ENCODE measurements around the gene ADGRF1.
"Not testable (repeated sequence)": the region's sequence is repeated elsewhere in the genome, so short reads cannot be mapped to it uniquely, and the experiment has no call there.

Gene ADGRF1

GRCh38 chr6:47042275-47042791, at the start of gene ADGRF1:
ADGRF1 (minus strand) TSS chr6:47042332; CDS start chr6:47029061, 13,271 bp downstream.
- no peak for DNase-seq (ENCODE audit: low spot score)
- no peaks in the 10 kb centered on the region for H3K36me3 Mint-ChIP-seq (ENCODE audit: low read depth)
- H3K9me3 Mint-ChIP-seq = no peaks in the 10 kb centered on the region
- H3K4me1 Mint-ChIP-seq (ENCODE audit: low read depth) = peaks cover 2% of the 10 kb centered on the region
- H3K4me3 Mint-ChIP-seq = no peak within 1 kb of the TSS
- H3K27ac Mint-ChIP-seq = no peak within 1 kb of the TSS
- peaks cover 7% of the 10 kb centered on the region for H3K27me3 Mint-ChIP-seq (ENCODE audit: low read depth)

DNA sequence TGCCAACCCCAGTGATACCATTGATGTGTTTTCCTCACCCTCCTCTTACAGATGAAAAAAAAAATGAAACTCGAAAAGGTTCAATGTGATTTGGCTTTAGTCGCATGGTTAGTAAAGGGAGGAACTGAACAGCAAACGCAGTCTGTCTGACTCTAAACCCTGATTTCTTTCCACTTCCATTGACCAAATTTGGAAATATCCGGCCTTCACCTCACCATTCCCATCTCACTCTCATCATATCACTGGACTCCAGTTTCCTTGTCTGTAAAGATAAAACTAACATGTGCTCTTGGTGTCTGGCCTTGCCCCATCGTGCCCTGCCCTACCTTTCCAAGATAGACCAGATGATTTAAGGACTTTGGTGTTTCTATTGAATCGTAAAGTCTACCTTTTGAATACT, 48.7 kb upstream of the ADGRF1 start:
- Mint-ChIP-seq H3K4me3 (no peak overlapping the region), H3K36me3 (ENCODE audit: low read depth) (no peaks in the 10 kb centered on the region), H3K27me3 (ENCODE audit: low read depth) (no peaks in the 10 kb centered on the region), H3K9me3 (no peaks in the 10 kb centered on the region), H3K4me1 (ENCODE audit: low read depth) (no peaks in the 10 kb centered on the region), H3K27ac (no peak overlapping the region)
- no peak for DNase-seq (ENCODE audit: low spot score)

- H3K27me3 Mint-ChIP-seq (ENCODE audit: low read depth); H3K9me3 Mint-ChIP-seq; H3K27ac Mint-ChIP-seq; H3K36me3 Mint-ChIP-seq (ENCODE audit: low read depth); DNase-seq (ENCODE audit: low spot score); H3K4me3 Mint-ChIP-seq; H3K4me1 Mint-ChIP-seq (ENCODE audit: low read depth): not testable (repeated sequence)
These were observed 47.3 kb upstream of the ADGRF1 start for GRCh38 chr6:47089473-47089872.

- Mint-ChIP-seq H3K4me1 (ENCODE audit: low read depth) (no peaks in the 10 kb centered on the region), H3K4me3 (no peak overlapping the region), H3K9me3 (no peaks in the 10 kb centered on the region), H3K27me3 (ENCODE audit: low read depth) (no peaks in the 10 kb centered on the region), H3K36me3 (ENCODE audit: low read depth) (no peaks in the 10 kb centered on the region), H3K27ac (no peak overlapping the region)
- DNase-seq (ENCODE audit: low spot score) = no peak
These were observed 44.1 kb upstream of the ADGRF1 start for GRCh38 chr6:47086051-47086770.

GRCh38 chr6:47084610-47085009, 42.5 kb upstream of the ADGRF1 start:
- H3K4me3 Mint-ChIP-seq = no peak overlapping the region
- H3K27me3 Mint-ChIP-seq (ENCODE audit: low read depth) = no peaks in the 10 kb centered on the region
- H3K27ac Mint-ChIP-seq = no peak overlapping the region
- H3K9me3 Mint-ChIP-seq = no peaks in the 10 kb centered on the region
- H3K36me3 Mint-ChIP-seq (ENCODE audit: low read depth) = no peaks in the 10 kb centered on the region
- DNase-seq (ENCODE audit: low spot score) = no peak
- no peaks in the 10 kb centered on the region for H3K4me1 Mint-ChIP-seq (ENCODE audit: low read depth)

DNA sequence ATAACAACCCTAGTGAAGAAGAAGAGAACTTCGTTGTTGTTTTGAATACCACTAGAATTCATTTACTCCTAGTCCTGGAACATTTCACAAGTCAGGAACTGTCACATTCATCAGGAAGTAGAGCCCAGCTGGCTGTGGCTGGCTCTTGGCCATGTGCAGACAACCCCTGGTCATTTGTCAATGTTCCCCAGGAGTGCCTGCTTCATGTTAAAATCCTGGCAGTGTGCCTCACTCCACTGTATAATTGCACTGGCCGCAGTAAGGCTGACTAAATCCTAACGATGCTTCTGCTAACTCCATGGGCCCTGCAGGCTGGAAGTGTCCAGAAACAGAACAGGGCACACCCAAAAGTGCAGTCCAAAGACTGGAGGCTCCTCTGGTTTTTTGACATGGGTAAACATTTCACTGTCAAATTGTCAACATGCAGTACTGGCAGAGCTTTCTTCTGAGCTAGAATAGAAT, 41.5 kb upstream of the ADGRF1 start:
- H3K9me3 Mint-ChIP-seq = no peaks in the 10 kb centered on the region
- H3K27ac Mint-ChIP-seq = no peak overlapping the region
- DNase-seq (ENCODE audit: low spot score) = no peak
- no peak overlapping the region for H3K4me3 Mint-ChIP-seq
- H3K36me3 Mint-ChIP-seq (ENCODE audit: low read depth) = no peaks in the 10 kb centered on the region
- no peaks in the 10 kb centered on the region for H3K27me3 Mint-ChIP-seq (ENCODE audit: low read depth)
- H3K4me1 Mint-ChIP-seq (ENCODE audit: low read depth) = no peaks in the 10 kb centered on the region

DNA sequence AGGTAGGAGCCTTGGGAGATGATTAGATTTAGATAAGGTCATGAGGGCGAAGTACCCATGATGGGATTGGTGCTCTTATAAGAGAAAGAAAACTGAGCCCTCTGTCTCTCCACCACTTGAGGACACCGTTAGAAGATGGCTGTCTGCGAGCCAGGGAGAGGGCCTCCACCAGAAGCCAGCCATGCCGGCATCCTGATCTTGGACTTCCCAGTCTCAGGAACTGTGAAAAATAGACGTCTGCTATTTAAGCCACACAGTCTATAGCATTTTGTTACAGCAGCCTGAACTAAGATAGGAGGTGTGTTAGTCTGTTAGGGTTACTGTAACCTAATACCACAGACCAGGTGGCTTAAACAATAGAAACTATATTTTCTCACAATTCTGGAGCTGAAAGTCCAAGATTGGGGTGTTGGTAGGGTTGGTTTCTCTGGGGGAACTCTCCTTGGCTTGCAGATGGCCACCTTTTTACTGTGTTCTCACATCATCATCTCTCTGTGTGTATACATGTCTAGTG, 38.0 kb upstream of the ADGRF1 start:
- Mint-ChIP-seq H3K4me1 (ENCODE audit: low read depth) (no peaks in the 10 kb centered on the region), H3K9me3 (no peaks in the 10 kb centered on the region), H3K27ac (no peak overlapping the region), H3K36me3 (ENCODE audit: low read depth) (no peaks in the 10 kb centered on the region), H3K4me3 (no peak overlapping the region), H3K27me3 (ENCODE audit: low read depth) (peaks cover 1% of the 10 kb centered on the region)
- no peak for DNase-seq (ENCODE audit: low spot score)

DNA sequence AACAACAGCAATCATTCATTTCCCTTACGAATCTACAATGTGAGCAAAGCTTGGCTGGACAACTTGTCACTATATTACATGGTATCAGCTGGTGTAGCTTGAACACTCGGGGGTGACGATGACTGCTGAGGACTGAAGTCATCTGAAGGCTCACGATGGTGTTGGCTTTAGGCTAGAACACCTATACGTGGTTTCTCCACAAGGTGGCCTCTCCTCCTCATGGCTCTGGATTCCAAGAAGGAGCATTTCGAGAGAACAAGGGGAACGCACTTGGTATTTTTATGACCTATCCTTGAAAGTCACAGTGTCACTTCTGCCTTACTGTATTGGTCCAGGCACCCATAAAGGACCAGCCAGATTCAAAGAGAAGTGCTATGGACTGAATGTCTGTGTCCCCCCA, 37.5 kb upstream of the ADGRF1 start:
- Mint-ChIP-seq H3K27me3 (ENCODE audit: low read depth) (peaks cover 3% of the 10 kb centered on the region), H3K4me1 (ENCODE audit: low read depth) (no peaks in the 10 kb centered on the region), H3K27ac (no peak overlapping the region), H3K36me3 (ENCODE audit: low read depth) (no peaks in the 10 kb centered on the region), H3K9me3 (no peaks in the 10 kb centered on the region), H3K4me3 (no peak overlapping the region)
- DNase-seq (ENCODE audit: low spot score) = no peak

DNA sequence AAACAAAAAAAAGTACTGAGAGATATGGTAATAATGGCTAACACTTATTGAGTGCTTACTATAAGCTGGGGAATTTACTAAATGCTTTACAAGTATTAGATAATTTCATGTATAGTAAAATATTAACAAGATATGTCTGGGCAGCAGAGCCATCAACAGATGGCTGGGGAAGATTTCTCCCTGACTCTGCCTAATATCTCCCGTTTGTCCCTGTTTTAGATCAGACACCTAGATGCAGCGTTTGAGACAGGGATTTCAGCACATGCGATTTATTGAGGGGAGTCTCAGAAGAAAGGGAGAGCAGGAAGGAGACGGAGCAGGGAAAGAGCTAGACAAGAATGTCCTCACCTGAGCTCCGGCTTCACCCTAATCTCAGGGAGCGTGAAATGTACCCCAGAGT, 36.9 kb upstream of the ADGRF1 start:
- Mint-ChIP-seq H3K4me3 (no peak overlapping the region), H3K36me3 (ENCODE audit: low read depth) (no peaks in the 10 kb centered on the region), H3K4me1 (ENCODE audit: low read depth) (no peaks in the 10 kb centered on the region), H3K27me3 (ENCODE audit: low read depth) (peaks cover 3% of the 10 kb centered on the region), H3K9me3 (no peaks in the 10 kb centered on the region), H3K27ac (no peak overlapping the region)
- DNase-seq (ENCODE audit: low spot score) = no peak

GRCh38 chr6:47076422-47077344, 34.6 kb upstream of the ADGRF1 start:
- Mint-ChIP-seq H3K4me1 (ENCODE audit: low read depth) (no peaks in the 10 kb centered on the region), H3K27me3 (ENCODE audit: low read depth) (peaks cover 3% of the 10 kb centered on the region), H3K27ac (no peak overlapping the region), H3K9me3 (no peaks in the 10 kb centered on the region), H3K4me3 (no peak overlapping the region), H3K36me3 (ENCODE audit: low read depth) (no peaks in the 10 kb centered on the region)
- DNase-seq (ENCODE audit: low spot score) = no peak

- DNase-seq (ENCODE audit: low spot score) = no peak
- no peaks in the 10 kb centered on the region for H3K9me3 Mint-ChIP-seq
- no peaks in the 10 kb centered on the region for H3K4me1 Mint-ChIP-seq (ENCODE audit: low read depth)
- no peaks in the 10 kb centered on the region for H3K36me3 Mint-ChIP-seq (ENCODE audit: low read depth)
- H3K27me3 Mint-ChIP-seq (ENCODE audit: low read depth) = peaks cover 3% of the 10 kb centered on the region
- H3K27ac Mint-ChIP-seq = no peak overlapping the region
- H3K4me3 Mint-ChIP-seq = no peak overlapping the region
These were observed 33.7 kb upstream of the ADGRF1 start for GRCh38 chr6:47075741-47076421.

DNA sequence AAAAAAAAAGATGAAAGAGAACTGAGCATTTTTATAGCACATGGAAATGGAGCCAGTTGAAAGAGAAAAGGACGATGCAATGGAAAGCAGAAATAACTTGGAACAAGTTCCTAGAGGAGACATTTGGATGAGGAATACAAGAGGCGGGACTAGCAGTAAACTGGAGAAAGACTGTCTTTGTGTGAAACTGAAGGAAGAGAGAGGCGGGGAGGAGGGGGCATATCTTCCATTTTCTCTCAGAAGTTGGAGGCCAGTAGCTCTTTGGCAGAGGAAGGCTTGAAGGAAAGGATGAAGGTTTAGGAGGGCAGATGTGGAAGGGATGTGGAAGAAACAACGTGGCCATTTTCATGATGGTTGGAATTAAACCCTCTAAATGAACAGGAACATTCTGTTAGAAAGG, 33.0 kb upstream of the ADGRF1 start:
- Mint-ChIP-seq H3K36me3 (ENCODE audit: low read depth) (no peaks in the 10 kb centered on the region), H3K4me3 (no peak overlapping the region), H3K9me3 (no peaks in the 10 kb centered on the region), H3K4me1 (ENCODE audit: low read depth) (no peaks in the 10 kb centered on the region), H3K27ac (no peak overlapping the region), H3K27me3 (ENCODE audit: low read depth) (peaks cover 3% of the 10 kb centered on the region)
- no peak for DNase-seq (ENCODE audit: low spot score)

DNA sequence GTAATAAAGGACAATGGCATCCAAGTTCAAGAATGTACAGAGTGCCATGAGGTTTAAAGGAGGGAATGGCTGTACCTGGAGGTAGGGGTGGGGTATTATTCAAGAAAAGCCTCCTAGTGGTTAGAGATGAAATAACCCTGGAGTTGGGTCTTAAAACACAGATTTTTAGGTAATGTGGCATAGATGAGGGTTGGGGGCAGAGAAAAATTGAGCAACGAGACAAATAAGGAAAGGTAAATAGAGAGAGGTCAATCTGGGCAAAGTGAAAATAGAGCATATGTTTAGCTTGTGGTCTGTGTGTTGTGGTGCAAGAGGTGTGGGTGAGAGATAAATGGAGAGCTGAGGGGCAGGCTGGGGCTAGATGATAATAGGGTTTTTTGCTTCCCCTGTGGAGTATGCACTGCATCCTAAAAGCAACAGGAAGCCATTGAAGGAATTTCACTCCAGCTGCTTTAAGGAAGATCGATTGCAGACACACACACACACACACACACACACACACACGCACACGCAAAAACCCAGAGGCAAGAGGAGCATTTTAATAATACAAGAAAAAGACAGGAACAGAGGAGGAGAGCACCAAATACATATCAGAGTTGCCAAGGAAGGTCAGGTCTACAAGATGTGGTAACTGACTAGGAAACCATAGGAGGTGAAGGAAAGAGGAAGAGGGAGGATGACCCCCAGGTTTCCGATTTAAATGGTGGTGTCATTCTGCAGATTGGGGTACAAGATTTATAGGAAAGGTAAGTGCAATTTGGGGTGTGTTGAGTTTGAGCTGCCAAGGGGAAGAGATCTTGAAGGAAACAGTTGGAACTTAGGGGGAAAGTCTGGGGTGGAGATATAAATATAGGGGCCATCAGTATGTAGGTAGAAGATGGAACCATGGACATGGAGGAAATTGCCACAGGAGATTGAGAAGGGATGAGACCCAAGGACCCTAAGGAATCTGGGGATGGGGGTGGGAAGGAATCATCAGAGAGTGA, 31.3 kb upstream of the ADGRF1 start:
- Mint-ChIP-seq H3K27ac (no peak overlapping the region), H3K9me3 (no peaks in the 10 kb centered on the region), H3K4me1 (ENCODE audit: low read depth) (no peaks in the 10 kb centered on the region), H3K36me3 (ENCODE audit: low read depth) (no peaks in the 10 kb centered on the region), H3K27me3 (ENCODE audit: low read depth) (peaks cover 3% of the 10 kb centered on the region), H3K4me3 (no peak overlapping the region)
- DNase-seq (ENCODE audit: low spot score) = no peak
